B cell (primary cell): Measurements from ENCODE around the gene PLAGL2.

ENCODE experiments used
- EZH2 ChIP-seq: IDR thresholded peaks from 2 replicates; pipeline ENCODE4 v1.6.1; 2012; ENCODE audit warnings: borderline replicate concordance, low read depth, mild to moderate bottlenecking, moderate library complexity, low read length; ENCODE audit not compliant: insufficient read depth, poor library complexity, severe bottlenecking
- TF ChIP-seq, protein P1 (sequence below): fragments of 200-600 bp; IDR thresholded peaks from one replicate; pipeline ENCODE4 v1.8.0; 2022; ENCODE audit warnings: antibody characterized with exemption, mild to moderate bottlenecking

- TF ChIP-seq, protein P1, sequence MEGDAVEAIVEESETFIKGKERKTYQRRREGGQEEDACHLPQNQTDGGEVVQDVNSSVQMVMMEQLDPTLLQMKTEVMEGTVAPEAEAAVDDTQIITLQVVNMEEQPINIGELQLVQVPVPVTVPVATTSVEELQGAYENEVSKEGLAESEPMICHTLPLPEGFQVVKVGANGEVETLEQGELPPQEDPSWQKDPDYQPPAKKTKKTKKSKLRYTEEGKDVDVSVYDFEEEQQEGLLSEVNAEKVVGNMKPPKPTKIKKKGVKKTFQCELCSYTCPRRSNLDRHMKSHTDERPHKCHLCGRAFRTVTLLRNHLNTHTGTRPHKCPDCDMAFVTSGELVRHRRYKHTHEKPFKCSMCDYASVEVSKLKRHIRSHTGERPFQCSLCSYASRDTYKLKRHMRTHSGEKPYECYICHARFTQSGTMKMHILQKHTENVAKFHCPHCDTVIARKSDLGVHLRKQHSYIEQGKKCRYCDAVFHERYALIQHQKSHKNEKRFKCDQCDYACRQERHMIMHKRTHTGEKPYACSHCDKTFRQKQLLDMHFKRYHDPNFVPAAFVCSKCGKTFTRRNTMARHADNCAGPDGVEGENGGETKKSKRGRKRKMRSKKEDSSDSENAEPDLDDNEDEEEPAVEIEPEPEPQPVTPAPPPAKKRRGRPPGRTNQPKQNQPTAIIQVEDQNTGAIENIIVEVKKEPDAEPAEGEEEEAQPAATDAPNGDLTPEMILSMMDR: no peak
- TF ChIP-seq EZH2: no peak
These were observed 6.3 kb upstream of the PLAGL2 start for GRCh38 chr20:32213870-32214269.
